ENCODE results near the gene NUDT16L1.

Gene NUDT16L1

GRCh38 chr16:4661661-4662060, 31.7 kb upstream of the NUDT16L1 start:
- H3K79me1 ChIP-seq (ENCODE audit: low read length): peaks cover 3% of the 10 kb centered on the region
- H3K56ac ChIP-seq (ENCODE audit: low read length): no peak overlapping the region
- no peak overlapping the region for H2BK5ac ChIP-seq (ENCODE audit: low read length)
- H3K4me3 ChIP-seq (ENCODE audit: low read length): no peak overlapping the region
- DNase-seq: no peak
- peaks cover 2% of the 10 kb centered on the region for H3K36me3 ChIP-seq (ENCODE audit: control insufficient read depth, insufficient read depth, low read length)
- H3K4ac ChIP-seq (ENCODE audit: low read depth, low read length): no peak overlapping the region
- no CpG with 5 or more reads among the region's 11 CpGs for WGBS (ENCODE audit: extremely low coverage, insufficient coverage, low lambda C conversion rate)
- no peak overlapping the region for H4K5ac ChIP-seq (ENCODE audit: low read length)
- no peak overlapping the region for H3K27ac ChIP-seq (ENCODE audit: low read depth, low read length)
- H3K18ac ChIP-seq (ENCODE audit: low read length): no peak overlapping the region
- H2BK15ac ChIP-seq (replicated peaks; ENCODE audit: low read depth): no peak overlapping the region
- H3K4me1 ChIP-seq (ENCODE audit: control insufficient read depth, low read depth, low read length): no peaks in the 10 kb centered on the region
- no peak overlapping the region for H3K4me2 ChIP-seq (ENCODE audit: low read length)
- no peak overlapping the region for H4K8ac ChIP-seq (ENCODE audit: low read depth, low read length)
- H3K79me2 ChIP-seq (ENCODE audit: control insufficient read depth, insufficient read depth, low read length): no peaks in the 10 kb centered on the region
- H3K9ac ChIP-seq (ENCODE audit: low read length): no peak overlapping the region
- H2BK120ac ChIP-seq (ENCODE audit: low read depth, low read length): no peak overlapping the region
- H3K27me3 ChIP-seq (ENCODE audit: insufficient read depth, low read length, poor library complexity): no peaks in the 10 kb centered on the region
- H3K23ac ChIP-seq (ENCODE audit: low read length): no peak overlapping the region
- H2AK5ac ChIP-seq (ENCODE audit: low read length): no peak overlapping the region

GRCh38 chr16:4663465-4663776, 29.9 kb upstream of the NUDT16L1 start:
- H3K36me3 ChIP-seq (ENCODE audit: control insufficient read depth, insufficient read depth, low read length): peaks cover 2% of the 10 kb centered on the region
- no peak overlapping the region for H3K27ac ChIP-seq (ENCODE audit: low read depth, low read length)
- WGBS (ENCODE audit: extremely low coverage, insufficient coverage, low lambda C conversion rate): no CpG with 5 or more reads among the region's 5 CpGs

DNA sequence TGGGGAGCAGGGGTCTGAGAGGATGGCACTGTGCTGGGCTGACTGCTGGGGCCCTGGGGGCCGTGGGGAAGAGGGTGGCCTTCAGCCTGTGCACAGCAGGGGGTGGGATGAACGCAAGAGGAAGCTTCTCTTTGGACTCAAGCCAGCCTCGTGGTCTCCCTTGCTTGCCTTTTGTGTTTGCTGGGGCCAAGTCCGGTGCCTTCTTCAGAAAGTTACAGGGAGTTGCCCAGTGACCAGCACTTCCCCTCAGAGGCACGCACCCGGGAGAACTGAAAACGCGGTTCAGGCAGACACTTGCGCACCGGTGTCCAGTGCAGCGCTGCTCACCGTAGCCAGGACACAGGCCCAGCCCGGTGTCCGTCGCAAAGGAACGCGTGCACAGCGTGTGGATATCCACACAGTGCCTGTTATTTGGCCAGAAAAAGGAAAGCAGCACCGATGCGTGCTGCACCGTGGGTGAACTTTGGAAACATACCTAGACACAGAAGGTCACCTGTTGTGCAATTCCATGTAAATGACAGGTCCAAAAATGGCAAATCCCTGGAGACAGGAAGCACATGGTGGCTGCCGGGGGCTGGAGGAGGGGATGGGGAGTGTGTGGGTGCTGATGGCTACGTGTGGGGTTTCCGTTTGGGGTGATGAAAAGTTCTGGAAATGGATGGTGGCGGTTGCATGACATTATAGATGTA, 29.4 kb upstream of the NUDT16L1 start:
- Histone ChIP-seq H3K4me1 (ENCODE audit: control insufficient read depth, low read depth, low read length) (no peaks in the 10 kb centered on the region), H3K36me3 (ENCODE audit: control insufficient read depth, insufficient read depth, low read length) (peaks cover 6% of the 10 kb centered on the region), H3K27ac (ENCODE audit: low read depth, low read length) (no peak overlapping the region)

More at GRCh38 chr16:4663465-4663776, 29.9 kb upstream of the NUDT16L1 start:
- Histone ChIP-seq H3K4me3 (ENCODE audit: low read length) (no peak overlapping the region), H3K27me3 (ENCODE audit: insufficient read depth, low read length, poor library complexity) (no peaks in the 10 kb centered on the region), H2BK120ac (ENCODE audit: low read depth, low read length) (no peak overlapping the region), H3K9ac (ENCODE audit: low read length) (no peak overlapping the region), H3K4ac (ENCODE audit: low read depth, low read length) (no peak overlapping the region), H2BK5ac (ENCODE audit: low read length) (no peak overlapping the region), H3K18ac (ENCODE audit: low read length) (no peak overlapping the region), H2BK15ac (replicated peaks; ENCODE audit: low read depth) (no peak overlapping the region), H2AK5ac (ENCODE audit: low read length) (no peak overlapping the region), H4K5ac (ENCODE audit: low read length) (no peak overlapping the region), H3K79me1 (ENCODE audit: low read length) (peaks cover 3% of the 10 kb centered on the region), H3K79me2 (ENCODE audit: control insufficient read depth, insufficient read depth, low read length) (no peaks in the 10 kb centered on the region), H3K4me1 (ENCODE audit: control insufficient read depth, low read depth, low read length) (no peaks in the 10 kb centered on the region), H3K23ac (ENCODE audit: low read length) (no peak overlapping the region), H3K4me2 (ENCODE audit: low read length) (no peak overlapping the region), H3K56ac (ENCODE audit: low read length) (no peak overlapping the region), H4K8ac (ENCODE audit: low read depth, low read length) (no peak overlapping the region)
- DNase-seq: no peak

DNA sequence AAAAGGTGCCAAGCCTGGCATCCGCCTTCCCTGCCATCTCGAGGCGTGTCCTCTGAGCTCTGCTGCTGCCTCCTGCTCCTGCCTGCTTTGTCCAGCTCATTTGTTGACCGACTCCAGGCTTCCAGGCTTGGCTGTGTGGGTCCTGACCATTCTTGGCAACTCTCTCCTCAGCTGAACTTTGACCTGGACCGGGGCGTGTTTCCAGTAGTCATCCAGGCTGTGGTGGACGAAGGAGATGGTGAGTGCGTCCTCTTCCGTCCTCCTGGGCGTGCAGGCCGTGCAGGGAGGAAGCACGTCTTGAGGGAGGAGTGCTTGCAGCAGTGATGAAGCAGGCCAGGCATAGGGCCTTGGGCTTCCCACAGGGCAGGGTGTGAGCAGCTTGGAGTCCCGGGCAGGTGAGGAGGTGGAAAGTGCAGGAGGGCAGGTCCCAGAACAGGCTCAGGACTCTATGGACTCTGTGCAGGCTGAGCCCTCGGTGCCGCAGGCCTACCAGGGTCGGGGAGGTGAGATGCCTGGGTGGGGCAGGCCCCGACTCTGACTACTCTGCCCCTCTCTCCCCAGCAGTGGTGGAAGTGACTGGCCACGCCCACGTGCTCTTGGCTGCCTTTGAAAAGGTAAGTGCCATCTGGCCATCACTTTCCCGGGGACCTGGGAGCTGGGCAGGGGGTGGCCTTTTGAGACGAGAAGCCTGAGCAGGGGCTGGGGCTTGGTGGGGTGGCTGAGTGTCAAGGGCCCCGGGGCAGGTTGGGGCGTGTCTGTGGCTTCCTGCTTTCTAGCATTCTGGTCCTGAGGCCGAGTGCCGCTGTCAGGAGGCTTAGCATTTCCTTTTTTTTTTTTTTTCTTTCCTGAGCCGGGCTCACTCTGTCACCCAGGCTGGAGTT, 28.6 kb upstream of the NUDT16L1 start:
- H4K8ac ChIP-seq (ENCODE audit: low read depth, low read length): no peak overlapping the region
- no peak overlapping the region for H3K4ac ChIP-seq (ENCODE audit: low read depth, low read length)
- no peak overlapping the region for H3K4me3 ChIP-seq (ENCODE audit: low read length)
- no peaks in the 10 kb centered on the region for H3K27me3 ChIP-seq (ENCODE audit: insufficient read depth, low read length, poor library complexity)
- peak; percentile 17 for DNase-seq
- no peak overlapping the region for H2BK15ac ChIP-seq (replicated peaks; ENCODE audit: low read depth)
- H3K9ac ChIP-seq (ENCODE audit: low read length): no peak overlapping the region
- H4K5ac ChIP-seq (ENCODE audit: low read length): no peak overlapping the region
- H3K4me2 ChIP-seq (ENCODE audit: low read length): no peak overlapping the region
- H3K79me2 ChIP-seq (ENCODE audit: control insufficient read depth, insufficient read depth, low read length): no peaks in the 10 kb centered on the region
- no peak overlapping the region for H3K23ac ChIP-seq (ENCODE audit: low read length)
- no peak overlapping the region for H2AK5ac ChIP-seq (ENCODE audit: low read length)
- H3K18ac ChIP-seq (ENCODE audit: low read length): no peak overlapping the region
- no peak overlapping the region for H2BK5ac ChIP-seq (ENCODE audit: low read length)
- no CpG with 5 or more reads among the region's 26 CpGs for WGBS (ENCODE audit: extremely low coverage, insufficient coverage, low lambda C conversion rate)
- H3K4me1 ChIP-seq (ENCODE audit: control insufficient read depth, low read depth, low read length): no peaks in the 10 kb centered on the region
- H3K79me1 ChIP-seq (ENCODE audit: low read length): peaks cover 3% of the 10 kb centered on the region
- H3K36me3 ChIP-seq (ENCODE audit: control insufficient read depth, insufficient read depth, low read length): peaks cover 6% of the 10 kb centered on the region
- no peak overlapping the region for H3K56ac ChIP-seq (ENCODE audit: low read length)
- no peak overlapping the region for H2BK120ac ChIP-seq (ENCODE audit: low read depth, low read length)
- no peak overlapping the region for H3K27ac ChIP-seq (ENCODE audit: low read depth, low read length)

More for the DNA sequence above, 29.4 kb upstream of the NUDT16L1 start:
- Histone ChIP-seq H3K56ac (ENCODE audit: low read length) (no peak overlapping the region), H2BK5ac (ENCODE audit: low read length) (no peak overlapping the region), H3K4ac (ENCODE audit: low read depth, low read length) (no peak overlapping the region), H4K5ac (ENCODE audit: low read length) (no peak overlapping the region), H3K9ac (ENCODE audit: low read length) (no peak overlapping the region), H3K27me3 (ENCODE audit: insufficient read depth, low read length, poor library complexity) (no peaks in the 10 kb centered on the region), H3K4me3 (ENCODE audit: low read length) (no peak overlapping the region), H3K79me2 (ENCODE audit: control insufficient read depth, insufficient read depth, low read length) (no peaks in the 10 kb centered on the region), H3K4me2 (ENCODE audit: low read length) (no peak overlapping the region), H2BK120ac (ENCODE audit: low read depth, low read length) (no peak overlapping the region), H2AK5ac (ENCODE audit: low read length) (no peak overlapping the region), H3K18ac (ENCODE audit: low read length) (no peak overlapping the region), H3K23ac (ENCODE audit: low read length) (no peak overlapping the region), H3K79me1 (ENCODE audit: low read length) (peaks cover 3% of the 10 kb centered on the region), H4K8ac (ENCODE audit: low read depth, low read length) (no peak overlapping the region), H2BK15ac (replicated peaks; ENCODE audit: low read depth) (no peak overlapping the region)
- no peak for DNase-seq
- no CpG with 5 or more reads among the region's 25 CpGs for WGBS (ENCODE audit: extremely low coverage, insufficient coverage, low lambda C conversion rate)

- Histone ChIP-seq H4K8ac (ENCODE audit: low read depth, low read length) (no peak overlapping the region), H2BK120ac (ENCODE audit: low read depth, low read length) (no peak overlapping the region), H3K4ac (ENCODE audit: low read depth, low read length) (no peak overlapping the region), H2AK5ac (ENCODE audit: low read length) (no peak overlapping the region), H3K27ac (ENCODE audit: low read depth, low read length) (no peak overlapping the region), H4K5ac (ENCODE audit: low read length) (no peak overlapping the region), H3K27me3 (ENCODE audit: insufficient read depth, low read length, poor library complexity) (no peaks in the 10 kb centered on the region), H3K4me2 (ENCODE audit: low read length) (no peak overlapping the region), H2BK5ac (ENCODE audit: low read length) (no peak overlapping the region), H3K36me3 (ENCODE audit: control insufficient read depth, insufficient read depth, low read length) (peaks cover 6% of the 10 kb centered on the region), H2BK15ac (replicated peaks; ENCODE audit: low read depth) (no peak overlapping the region), H3K79me1 (ENCODE audit: low read length) (peaks cover 1% of the 10 kb centered on the region), H3K9ac (ENCODE audit: low read length) (no peak overlapping the region), H3K23ac (ENCODE audit: low read length) (no peak overlapping the region), H3K4me3 (ENCODE audit: low read length) (no peak overlapping the region), H3K56ac (ENCODE audit: low read length) (no peak overlapping the region), H3K4me1 (ENCODE audit: control insufficient read depth, low read depth, low read length) (no peaks in the 10 kb centered on the region), H3K18ac (ENCODE audit: low read length) (no peak overlapping the region), H3K79me2 (ENCODE audit: control insufficient read depth, insufficient read depth, low read length) (no peaks in the 10 kb centered on the region)
- no peak for DNase-seq
- WGBS (ENCODE audit: extremely low coverage, insufficient coverage, low lambda C conversion rate): no CpG with 5 or more reads among the region's 20 CpGs
Measured at GRCh38 chr16:4666537-4667202, 26.7 kb upstream of the NUDT16L1 start.

Data from mesendoderm (in vitro differentiated cells).